T-helper 1 cell treated with Interleukin-12 subunit alpha and Interleukin-12 subunit beta and Interleukin-4 antibody, amounts not matched to agents 30 μg/mL and 1 μg/mL, for 36 hours (primary cell): ENCODE results near the gene JAK1.

Experiments used
- H3K27ac Mint-ChIP-seq: one replicate; pipeline ENCODE4 v1.8.0; 2021; ENCODE audit warnings: mild to moderate bottlenecking, mixed read lengths
- H3K27me3 Mint-ChIP-seq: one replicate; pipeline ENCODE4 v1.8.0; 2021; ENCODE audit warnings: low read depth, mixed read lengths
- H3K36me3 Mint-ChIP-seq: one replicate; pipeline ENCODE4 v1.8.0; 2021; ENCODE audit warnings: low read depth, mixed read lengths
- H3K4me1 Mint-ChIP-seq: one replicate; pipeline ENCODE4 v1.8.0; 2021; ENCODE audit warnings: low read depth, mixed read lengths
- H3K4me3 Mint-ChIP-seq: one replicate; pipeline ENCODE4 v1.8.0; 2021; ENCODE audit warnings: mild to moderate bottlenecking, moderate library complexity, mixed read lengths
- H3K9me3 Mint-ChIP-seq: one replicate; pipeline ENCODE4 v1.8.0; 2021; ENCODE audit warnings: mixed read lengths

JAK1 gene

DNA sequence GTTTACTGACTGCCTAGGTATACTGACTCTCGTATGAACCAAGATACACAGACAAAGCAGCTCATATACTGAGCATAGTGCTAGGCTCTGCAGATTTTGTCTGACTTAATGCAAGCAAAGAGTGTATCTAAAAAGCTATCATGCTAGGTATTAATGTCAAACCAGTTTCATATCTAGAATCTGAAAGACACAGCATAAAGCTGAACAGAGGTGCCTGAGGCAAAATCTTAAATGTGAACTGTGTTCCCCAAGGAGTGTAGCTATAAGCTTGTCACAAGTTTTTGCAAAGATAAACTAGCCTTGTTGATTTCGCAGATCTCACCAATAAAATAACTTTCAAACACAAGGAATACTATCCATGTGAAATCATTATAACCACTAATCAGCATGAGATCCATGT is 18.1 kb downstream of the JAK1 start:
- peaks cover 55% of the 10 kb centered on the region for H3K4me1 Mint-ChIP-seq
- H3K27me3 Mint-ChIP-seq = no peaks in the 10 kb centered on the region
- no peak overlapping the region for H3K27ac Mint-ChIP-seq
- H3K9me3 Mint-ChIP-seq = no peaks in the 10 kb centered on the region
- peaks cover 2% of the 10 kb centered on the region for H3K36me3 Mint-ChIP-seq
- no peak overlapping the region for H3K4me3 Mint-ChIP-seq

DNA sequence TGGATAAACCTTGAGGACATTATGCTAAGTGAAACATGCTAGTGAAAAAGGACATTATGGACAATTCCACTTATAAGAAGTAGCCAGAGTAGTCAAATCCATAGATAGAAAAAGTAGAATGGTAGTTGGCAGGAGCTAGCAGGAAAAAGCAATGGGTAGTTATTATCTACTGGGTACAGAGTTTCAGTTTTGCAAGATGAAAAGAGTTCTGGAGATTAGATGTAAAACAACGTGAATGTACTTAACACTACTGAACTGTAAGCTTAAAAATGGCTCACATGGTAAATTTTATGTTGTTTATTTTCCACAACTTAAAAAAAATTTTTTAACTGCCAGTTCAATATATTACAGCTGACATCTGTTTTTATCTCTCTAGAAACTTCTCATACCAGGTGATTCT is 19.4 kb downstream of the JAK1 start:
- H3K27ac Mint-ChIP-seq = no peak overlapping the region
- H3K36me3 Mint-ChIP-seq = peaks cover 2% of the 10 kb centered on the region
- H3K27me3 Mint-ChIP-seq = no peaks in the 10 kb centered on the region
- H3K4me1 Mint-ChIP-seq = peaks cover 50% of the 10 kb centered on the region
- H3K9me3 Mint-ChIP-seq = no peaks in the 10 kb centered on the region
- H3K4me3 Mint-ChIP-seq = no peak overlapping the region

DNA sequence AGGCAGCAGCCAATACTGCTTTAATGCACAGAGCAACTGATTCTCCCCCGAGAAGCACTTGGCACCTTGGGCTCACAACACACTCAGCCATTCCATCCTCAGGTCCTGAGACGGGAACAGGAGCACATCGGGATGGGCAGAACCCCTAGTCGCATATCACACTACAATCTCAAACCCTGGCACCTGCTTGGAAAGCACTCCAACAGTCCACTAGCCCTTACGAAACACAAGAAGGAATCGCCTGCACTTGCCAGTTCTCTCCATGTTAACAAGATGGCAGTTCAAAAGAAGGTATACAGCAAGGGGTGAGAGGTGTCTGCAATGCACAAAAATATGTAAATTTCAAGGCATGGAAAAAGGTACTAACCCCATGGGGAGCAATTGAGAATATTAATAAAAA is 21.4 kb downstream of the JAK1 start:
- no peak overlapping the region for H3K4me3 Mint-ChIP-seq
- peaks cover 40% of the 10 kb centered on the region for H3K4me1 Mint-ChIP-seq

DNA sequence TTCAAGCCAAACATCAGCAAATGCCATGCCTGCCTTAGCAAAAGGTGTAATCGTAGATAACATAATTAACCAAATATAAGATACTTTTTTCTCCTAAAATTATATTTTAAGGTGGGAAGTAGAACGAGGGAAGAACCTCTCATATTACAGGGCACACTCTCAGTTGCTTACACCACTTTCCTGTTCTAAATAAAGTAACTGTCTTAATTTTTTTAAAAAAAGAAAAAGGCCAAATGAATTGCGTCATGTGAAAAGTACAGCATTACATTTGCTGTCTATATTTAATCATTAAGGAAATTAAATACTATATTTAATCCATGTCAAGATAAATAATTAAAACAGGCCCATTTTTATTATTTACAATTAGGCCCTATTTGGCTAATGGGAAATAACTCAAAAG is 23.7 kb downstream of the JAK1 start:
- H3K9me3 Mint-ChIP-seq = no peaks in the 10 kb centered on the region
- H3K27me3 Mint-ChIP-seq = no peaks in the 10 kb centered on the region
- H3K36me3 Mint-ChIP-seq = peaks cover 7% of the 10 kb centered on the region
- H3K4me3 Mint-ChIP-seq = no peak overlapping the region
- H3K27ac Mint-ChIP-seq = no peak overlapping the region
- H3K4me1 Mint-ChIP-seq = peaks cover 25% of the 10 kb centered on the region

More for the DNA sequence above, 21.4 kb downstream of the JAK1 start:
- H3K36me3 Mint-ChIP-seq = peaks cover 2% of the 10 kb centered on the region
- no peaks in the 10 kb centered on the region for H3K9me3 Mint-ChIP-seq
- no peaks in the 10 kb centered on the region for H3K27me3 Mint-ChIP-seq
- H3K27ac Mint-ChIP-seq = no peak overlapping the region

DNA sequence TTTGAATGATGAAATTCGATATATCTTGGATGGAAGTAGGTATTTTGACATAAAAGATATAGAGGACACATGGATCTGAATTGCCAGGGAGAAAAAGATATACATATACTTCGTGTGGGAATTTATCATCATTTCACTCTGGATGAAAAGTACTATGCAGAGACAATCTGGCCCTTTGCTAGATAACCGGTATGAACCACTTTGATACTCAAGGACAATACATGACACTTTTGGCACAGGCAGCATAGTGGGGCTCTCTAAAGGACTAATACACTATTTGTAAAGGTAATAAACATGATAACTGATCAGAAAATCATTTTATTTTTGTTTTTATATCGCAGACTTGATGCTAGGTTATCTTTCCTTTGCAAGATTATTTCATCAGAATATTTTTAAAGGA is 24.2 kb downstream of the JAK1 start:
- H3K27ac Mint-ChIP-seq = no peak overlapping the region
- H3K4me1 Mint-ChIP-seq = peaks cover 20% of the 10 kb centered on the region
- no peaks in the 10 kb centered on the region for H3K9me3 Mint-ChIP-seq
- peaks cover 7% of the 10 kb centered on the region for H3K36me3 Mint-ChIP-seq
- no peak overlapping the region for H3K4me3 Mint-ChIP-seq
- H3K27me3 Mint-ChIP-seq = no peaks in the 10 kb centered on the region

DNA sequence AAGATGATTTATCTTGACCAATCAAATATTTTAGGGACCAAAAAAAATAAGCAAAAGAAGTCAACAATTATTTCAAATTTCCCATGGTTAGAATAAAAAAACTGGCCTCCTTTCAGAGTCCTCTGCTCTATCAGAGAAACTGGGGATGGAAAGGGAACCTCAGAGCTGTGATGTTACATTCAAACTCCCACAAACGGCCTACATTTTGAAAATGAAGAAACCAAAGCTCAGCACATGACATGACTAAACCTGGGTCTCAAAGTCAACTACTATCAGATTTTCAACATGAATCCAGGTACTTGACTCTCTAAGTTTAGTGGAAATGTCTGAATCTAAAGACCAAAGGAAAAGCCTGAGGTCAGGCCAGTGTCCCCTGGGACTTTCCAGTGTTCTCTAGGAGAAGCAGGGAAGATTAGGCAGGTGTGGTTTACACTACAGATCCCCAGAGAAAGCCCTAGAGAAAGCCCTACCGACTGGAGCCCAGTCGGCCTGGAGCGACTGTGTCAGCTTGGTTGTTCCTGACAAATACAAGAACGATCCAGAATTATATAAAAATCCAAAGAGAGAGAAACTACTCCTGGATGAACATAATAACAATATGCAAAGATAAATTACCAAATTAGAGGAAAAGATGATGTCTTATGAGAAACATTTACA is 24.8 kb downstream of the JAK1 start:
- Mint-ChIP-seq H3K36me3 (peaks cover 7% of the 10 kb centered on the region), H3K27ac (no peak overlapping the region), H3K4me3 (no peak overlapping the region), H3K9me3 (no peaks in the 10 kb centered on the region), H3K27me3 (no peaks in the 10 kb centered on the region), H3K4me1 (peaks cover 15% of the 10 kb centered on the region)

DNA sequence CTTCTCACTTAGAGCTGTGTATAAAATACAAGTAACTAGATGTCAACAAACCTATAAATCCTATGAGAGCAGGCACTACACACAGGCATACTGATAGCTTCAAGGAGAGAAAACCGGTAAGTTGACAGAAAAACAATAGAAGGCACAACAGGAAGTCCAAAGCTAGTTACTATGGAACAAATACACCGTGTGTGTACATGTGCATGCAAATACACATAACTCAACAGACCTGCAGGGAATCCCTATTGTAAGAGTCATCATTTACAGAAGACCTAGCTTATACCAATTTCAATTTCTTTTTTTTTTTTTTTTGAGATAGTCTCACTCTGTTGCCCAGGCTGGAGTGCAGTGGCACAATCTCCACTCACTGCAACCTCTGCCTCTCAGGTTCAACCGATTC is 26.3 kb downstream of the JAK1 start:
- no peaks in the 10 kb centered on the region for H3K9me3 Mint-ChIP-seq
- H3K4me3 Mint-ChIP-seq = no peak overlapping the region
- peaks cover 9% of the 10 kb centered on the region for H3K4me1 Mint-ChIP-seq
- peaks cover 7% of the 10 kb centered on the region for H3K36me3 Mint-ChIP-seq
- H3K27ac Mint-ChIP-seq = no peak overlapping the region
- H3K27me3 Mint-ChIP-seq = no peaks in the 10 kb centered on the region

DNA sequence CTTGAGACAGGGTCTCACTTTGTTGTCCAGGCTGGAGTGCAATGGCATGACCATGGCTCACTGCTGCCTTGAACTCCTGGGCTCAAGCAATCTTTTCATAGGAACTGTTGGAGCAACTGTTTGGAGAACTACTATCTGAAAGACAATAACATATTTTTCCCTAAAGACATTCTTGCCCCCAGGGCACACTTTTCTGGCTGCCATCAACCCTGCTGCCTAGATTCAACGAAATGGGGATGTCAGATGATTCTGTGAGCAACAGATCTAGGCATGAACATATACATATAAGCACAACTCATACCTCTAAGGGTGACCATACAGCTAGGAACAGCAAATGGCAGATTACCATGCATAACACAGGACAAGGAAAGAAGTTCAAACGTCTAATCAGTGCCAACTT is 27.4 kb downstream of the JAK1 start:
- Mint-ChIP-seq H3K36me3 (peaks cover 4% of the 10 kb centered on the region), H3K9me3 (no peaks in the 10 kb centered on the region), H3K4me1 (peaks cover 13% of the 10 kb centered on the region), H3K4me3 (no peak overlapping the region), H3K27ac (no peak overlapping the region), H3K27me3 (no peaks in the 10 kb centered on the region)

DNA sequence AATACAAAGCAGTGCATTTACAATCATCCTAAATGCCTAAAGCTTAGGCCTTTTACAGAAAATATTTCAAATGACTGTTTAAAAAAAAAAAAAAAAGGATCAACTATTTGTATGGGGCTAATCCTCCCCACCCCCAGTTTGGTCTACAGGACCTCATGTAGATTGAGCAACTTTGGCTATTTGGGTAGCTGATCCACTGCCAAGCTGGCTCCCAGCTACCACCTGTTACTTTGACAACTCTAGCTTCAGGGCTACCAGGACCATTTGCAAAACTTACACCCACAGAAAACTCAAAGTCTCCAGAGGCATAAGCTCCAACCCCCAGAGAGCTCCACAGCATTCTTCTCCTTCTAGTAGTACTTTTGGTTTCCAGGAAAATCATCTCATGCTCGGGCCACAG is 29.4 kb downstream of the JAK1 start:
- Mint-ChIP-seq H3K27ac (no peak overlapping the region), H3K27me3 (no peaks in the 10 kb centered on the region)

DNA sequence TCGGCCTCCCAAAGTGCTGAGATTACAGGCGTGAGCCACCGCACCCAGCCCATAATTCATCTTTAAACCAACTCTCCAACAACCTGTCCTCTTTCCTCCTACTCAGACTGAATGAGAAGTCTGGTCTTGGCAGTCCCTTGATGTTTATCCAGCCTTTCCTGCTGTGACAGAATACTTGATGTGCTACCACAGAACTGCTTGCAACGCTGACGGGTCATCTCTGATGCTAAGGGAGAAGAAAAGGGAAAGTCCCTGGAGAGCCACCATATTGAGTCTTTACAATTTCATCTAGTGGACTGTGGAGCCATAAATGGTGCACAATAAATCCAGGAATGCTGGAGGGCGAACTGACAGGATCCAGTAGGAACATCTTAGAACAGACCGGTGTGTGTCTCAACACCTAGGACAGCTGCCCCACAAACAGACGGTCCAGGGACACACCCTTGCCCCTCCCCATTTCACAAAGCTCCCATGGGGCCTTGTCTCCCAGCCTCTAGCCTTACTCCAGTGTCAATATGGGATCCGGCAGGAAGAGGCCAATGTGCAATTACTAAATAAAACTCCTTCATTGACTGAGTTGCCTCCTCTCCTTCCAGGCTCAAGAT is 30.7 kb downstream of the JAK1 start:
- no peak overlapping the region for H3K4me3 Mint-ChIP-seq
- no peak overlapping the region for H3K27ac Mint-ChIP-seq
- peaks cover 14% of the 10 kb centered on the region for H3K36me3 Mint-ChIP-seq
- H3K4me1 Mint-ChIP-seq = peaks cover 23% of the 10 kb centered on the region
- no peaks in the 10 kb centered on the region for H3K27me3 Mint-ChIP-seq
- H3K9me3 Mint-ChIP-seq = peaks cover 6% of the 10 kb centered on the region

More for the DNA sequence above, 29.4 kb downstream of the JAK1 start:
- Mint-ChIP-seq H3K9me3 (no peaks in the 10 kb centered on the region), H3K36me3 (peaks cover 6% of the 10 kb centered on the region), H3K4me3 (no peak overlapping the region), H3K4me1 (peaks cover 20% of the 10 kb centered on the region)

DNA sequence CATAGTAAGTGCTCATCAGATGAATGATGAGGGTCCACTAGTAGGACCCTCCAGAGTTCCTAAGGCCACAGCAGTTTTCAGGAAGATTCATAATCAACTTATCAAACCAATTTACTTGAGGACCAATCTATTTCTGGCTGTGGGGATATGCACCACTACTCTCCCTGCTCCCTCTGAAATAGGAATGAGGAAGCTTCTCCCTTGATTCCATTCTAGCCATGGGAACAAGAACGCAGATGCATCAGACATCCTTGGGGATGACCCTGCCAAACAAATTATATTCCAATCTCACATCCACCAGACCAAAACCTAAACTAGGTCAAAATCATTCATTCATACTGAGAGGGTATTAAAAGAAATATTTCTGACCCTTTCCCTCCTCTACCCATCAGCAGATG is 31.5 kb downstream of the JAK1 start:
- Mint-ChIP-seq H3K36me3 (peaks cover 18% of the 10 kb centered on the region), H3K27ac (no peak overlapping the region), H3K4me3 (no peak overlapping the region), H3K4me1 (peaks cover 22% of the 10 kb centered on the region), H3K9me3 (peaks cover 6% of the 10 kb centered on the region), H3K27me3 (no peaks in the 10 kb centered on the region)

DNA sequence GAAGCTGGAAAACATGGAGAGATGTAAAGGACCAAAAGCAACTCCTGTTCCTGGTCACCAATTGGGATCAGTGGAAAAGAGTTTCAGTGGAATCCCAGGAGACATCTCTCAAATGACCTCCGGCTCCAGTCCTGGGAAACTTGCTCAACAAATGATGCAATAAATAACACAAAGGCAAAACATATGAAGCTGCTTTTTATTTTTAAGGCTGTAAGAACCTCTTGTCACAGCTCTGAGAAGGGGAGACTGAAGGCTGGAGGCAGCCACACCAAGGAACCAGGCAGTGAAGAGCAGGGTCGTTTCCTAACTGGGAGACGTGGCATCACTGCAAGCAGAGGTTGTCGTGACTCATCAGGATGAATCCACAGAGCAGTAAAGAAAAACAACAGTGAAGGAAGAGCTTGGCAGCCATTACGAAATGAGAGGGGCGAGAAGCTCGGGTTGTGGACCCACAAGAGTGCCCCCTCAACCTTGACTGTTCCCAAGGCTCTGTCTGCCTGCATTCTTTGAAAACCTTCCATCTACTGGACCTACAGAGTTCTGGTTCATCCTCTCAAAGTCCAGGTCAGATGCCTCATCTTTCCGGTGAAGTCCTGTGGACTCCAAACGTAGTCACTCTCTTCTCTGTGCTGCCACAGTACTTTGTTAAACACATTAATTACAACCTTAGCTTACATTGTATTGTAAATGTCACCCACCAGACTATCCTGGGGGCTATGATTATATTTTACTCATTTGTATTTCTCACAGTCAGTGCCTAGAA is 32.1 kb downstream of the JAK1 start:
- H3K27me3 Mint-ChIP-seq = no peaks in the 10 kb centered on the region
- H3K4me1 Mint-ChIP-seq = peaks cover 26% of the 10 kb centered on the region
- H3K36me3 Mint-ChIP-seq = peaks cover 20% of the 10 kb centered on the region
- no peak overlapping the region for H3K27ac Mint-ChIP-seq
- no peak overlapping the region for H3K4me3 Mint-ChIP-seq
- peaks cover 6% of the 10 kb centered on the region for H3K9me3 Mint-ChIP-seq

DNA sequence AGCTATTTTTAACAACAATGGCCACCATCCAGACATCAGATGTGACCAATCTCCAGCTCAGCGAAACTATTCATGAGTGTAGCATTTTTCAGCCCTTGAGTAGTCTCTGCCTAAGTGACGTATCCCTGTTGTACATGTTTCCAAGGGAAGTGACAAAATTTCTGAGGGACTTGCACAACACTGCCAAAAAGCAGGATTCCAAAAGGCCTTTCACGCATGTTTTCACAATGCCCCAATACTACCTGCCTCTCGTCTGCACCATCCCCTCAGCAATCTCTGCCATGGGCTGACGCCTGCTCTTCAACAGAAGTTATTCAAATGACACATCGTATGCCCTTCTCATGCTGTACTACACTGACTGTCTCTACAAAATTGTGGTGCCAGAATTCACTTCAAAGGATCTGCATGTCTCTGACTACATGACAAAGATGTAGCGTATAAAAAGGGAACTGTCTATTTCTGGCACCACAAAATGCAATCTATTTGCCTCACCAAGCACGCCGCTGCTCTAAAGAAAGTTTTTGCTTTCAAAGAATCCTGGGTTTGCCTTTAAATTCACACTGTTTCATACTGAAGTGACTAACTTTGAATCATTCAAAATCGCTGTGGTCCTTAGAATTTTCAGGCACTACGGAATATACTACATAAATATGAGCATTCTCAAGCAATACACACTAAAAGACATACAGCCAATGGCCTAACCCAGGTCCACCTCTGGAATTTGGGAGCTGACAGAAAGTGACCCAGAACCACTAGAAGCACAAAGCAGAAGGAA is 32.9 kb downstream of the JAK1 start:
- no peak overlapping the region for H3K4me3 Mint-ChIP-seq
- H3K4me1 Mint-ChIP-seq = peaks cover 32% of the 10 kb centered on the region
- no peaks in the 10 kb centered on the region for H3K27me3 Mint-ChIP-seq
- peaks cover 19% of the 10 kb centered on the region for H3K36me3 Mint-ChIP-seq
- H3K27ac Mint-ChIP-seq = no peak overlapping the region
- peaks cover 6% of the 10 kb centered on the region for H3K9me3 Mint-ChIP-seq

DNA sequence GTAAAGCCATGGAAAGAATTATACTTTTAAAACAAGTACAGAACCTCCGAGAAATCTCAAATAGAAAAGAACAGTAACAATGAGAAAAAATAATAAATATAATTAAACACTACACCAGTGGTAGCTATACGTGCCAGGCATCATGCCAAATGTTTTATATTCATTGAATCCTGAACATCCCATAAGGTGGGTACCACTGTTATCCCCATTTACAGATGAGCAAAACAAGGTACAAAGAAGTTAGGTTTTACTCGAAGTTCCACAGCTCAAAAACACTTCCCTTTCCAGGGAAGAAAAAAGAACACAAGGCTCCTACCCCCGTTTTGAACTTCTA is 33.4 kb downstream of the JAK1 start:
- Mint-ChIP-seq H3K4me3 (no peak overlapping the region), H3K9me3 (peaks cover 6% of the 10 kb centered on the region), H3K27me3 (no peaks in the 10 kb centered on the region), H3K4me1 (peaks cover 37% of the 10 kb centered on the region), H3K27ac (no peak overlapping the region), H3K36me3 (peaks cover 16% of the 10 kb centered on the region)
